GM12878 (cell line): ENCODE measurements around the gene FBXW7. TPM values are rescaled to one million over a fixed set of nuclear protein-coding genes. Genes with fewer than 3 reads are reported as not detected.

Experiments
- ATAC-seq: fragments of 200-7000 bp; cut with Tn5 transposase; 3 replicates; pipeline ENCODE4 v1.9.1; 2020; ENCODE audit warnings: mild to moderate bottlenecking, moderate library complexity
- BruUV-seq: library from RNA; stranded (reverse); fragments of 400-500 nt; replicated peaks from 2 replicates; lab custom pipeline; 2021; lab: Mats Ljungman, UMichigan
- CTCF ChIA-PET: fragments of 300-600 bp; sonication (Branson Sonifier 250); formaldehyde crosslinking; extraction: SDS; loops from one replicate; lab custom pipeline; 2021; ENCODE audit warnings: inconsistent platforms; lab: Yijun Ruan, JAX
- POLR2A ChIA-PET: fragments of 350-600 bp; formaldehyde crosslinking; extraction: SDS; loops from one replicate; lab custom pipeline; 2021; ENCODE audit warnings: inconsistent platforms; lab: Charles Lee
- RAD21 ChIA-PET: fragments of 300-600 bp; sonication (Branson Sonifier 250); formaldehyde crosslinking; loops from one replicate; lab custom pipeline; 2023; ENCODE audit warnings: antibody characterized with exemption; ENCODE audit not compliant: unreplicated experiment; lab: Charles Lee
- SMC1A ChIA-PET: fragments of 300-600 bp; sonication (Branson Sonifier 250); formaldehyde crosslinking; loops from one replicate; lab custom pipeline; 2023; ENCODE audit not compliant: unreplicated experiment, uncharacterized antibody; lab: Charles Lee
- DNase-seq: peaks from one replicate; pipeline ENCODE4 v3.0.0-alpha.2; 2011; ENCODE audit warnings: low read depth, low spot score
- FAIRE-seq: peaks from 3 replicates; lab custom pipeline; 2011; peaks lifted over from hg19 to GRCh38; lab: Jason Lieb, UNC
- H2AFZ ChIP-seq: 2 replicates; pipeline ENCODE4 v1.6.0; 2011; ENCODE audit warnings: low read depth, low read length, control low read depth; ENCODE audit not compliant: control insufficient read depth
- H3K27ac ChIP-seq: 2 replicates; pipeline ENCODE4 v1.5.1; 2011; ENCODE audit warnings: control low read depth; ENCODE audit not compliant: control insufficient read depth, insufficient read depth
- H3K27me3 ChIP-seq, 2 experiments: replicated peaks in 1 of 2; 2 replicates each; pipeline versions ENCODE4 v1.6.0 to v1.6.1; 2011; ENCODE audit warnings: low read length in 1 of 2; ENCODE audit not compliant: control insufficient read depth in 2 of 2, insufficient read depth in 2 of 2
- H3K36me3 ChIP-seq, 2 experiments: 2 replicates each; pipeline ENCODE4 v1.5.1; 2011; ENCODE audit warnings: low read length in 1 of 2; ENCODE audit not compliant: control insufficient read depth in 2 of 2, insufficient read depth in 2 of 2
- H3K4me1 ChIP-seq: 2 replicates; pipeline ENCODE4 v1.6.1; 2011; ENCODE audit warnings: mild to moderate bottlenecking, low read length, moderate library complexity, mixed read lengths; ENCODE audit not compliant: control insufficient read depth, insufficient read depth
- H3K4me2 ChIP-seq: 2 replicates; pipeline ENCODE4 v1.6.0; 2011; ENCODE audit warnings: control low read depth; ENCODE audit not compliant: control insufficient read depth, insufficient read depth
- H3K4me3 ChIP-seq: fragments of 200-600 bp; sonication (generic); 2 replicates; pipeline ENCODE4 v1.5.1; 2016
- H3K79me2 ChIP-seq: 2 replicates; pipeline ENCODE4 v1.6.0; 2011; ENCODE audit warnings: low read length; ENCODE audit not compliant: control insufficient read depth, insufficient read depth
- H3K9ac ChIP-seq: 2 replicates; pipeline ENCODE4 v1.8.0; 2011; ENCODE audit warnings: low read length, control low read depth, mixed read lengths; ENCODE audit not compliant: control insufficient read depth, insufficient read depth
- H3K9me3 ChIP-seq: replicated peaks from 3 replicates; pipeline ENCODE4 v1.5.1; 2011; ENCODE audit warnings: mild to moderate bottlenecking, low read length; ENCODE audit not compliant: control insufficient read depth, insufficient read depth
- H4K20me1 ChIP-seq: 2 replicates; pipeline ENCODE4 v1.6.0; 2011; ENCODE audit not compliant: control insufficient read depth, insufficient read depth
- ATF7 ChIP-seq: fragments of 450-650 bp; IDR thresholded peaks from 2 replicates; pipeline ENCODE4 v1.6.1; 2016; ENCODE audit warnings: low read depth, mild to moderate bottlenecking
- FOXM1 ChIP-seq: IDR thresholded peaks from 2 replicates; pipeline ENCODE4 v1.6.1; 2012; ENCODE audit warnings: low read depth, mild to moderate bottlenecking, inconsistent platforms, low read length, moderate library complexity
- KAT2A ChIP-seq: conservative IDR thresholded peaks from 2 replicates; pipeline ENCODE4 v1.6.1; 2011; ENCODE audit warnings: low read depth, low read length; ENCODE audit not compliant: control insufficient read depth
- MEF2A ChIP-seq: IDR thresholded peaks from 2 replicates; pipeline ENCODE4 v1.6.1; 2011; ENCODE audit warnings: low read depth, mild to moderate bottlenecking, low read length, moderate library complexity; ENCODE audit not compliant: insufficient read depth
- MEF2B ChIP-seq: fragments of 450-650 bp; IDR thresholded peaks from 2 replicates; pipeline ENCODE4 v1.6.1; 2018; ENCODE audit warnings: mild to moderate bottlenecking, moderate library complexity; ENCODE audit not compliant: partially characterized antibody, poor library complexity, severe bottlenecking
- MTA3 ChIP-seq: IDR thresholded peaks from 2 replicates; pipeline ENCODE4 v1.6.1; 2012; ENCODE audit warnings: low read length, inconsistent platforms, borderline replicate concordance
- RUNX3 ChIP-seq: IDR thresholded peaks from 2 replicates; pipeline ENCODE4 v1.6.1; 2012; ENCODE audit warnings: low read length, inconsistent platforms
- WGBS: methylation state at CpG from one replicate; pipeline ENCODE4 v1.1.6; 2016; ENCODE audit warnings: low lambda C conversion rate; ENCODE audit not compliant: insufficient replicate concordance, insufficient coverage; ENCODE audit errors: missing lambda C conversion rate; 5-methylcytosine and 5-hydroxymethylcytosine counted together
- in situ Hi-C: fragments of 300-500 bp; cut with MboI; formaldehyde crosslinking; loops from 9 replicates; pipeline ENCODE4 v1.14.3; 2018; ENCODE audit warnings: mixed read lengths
- intact Hi-C: fragments of 100-400 bp; cut with micrococcal nuclease; formaldehyde crosslinking; loops from one replicate; pipeline ENCODE4 v1.14.2; 2022; ENCODE audit not compliant: unreplicated experiment
- polyA plus RNA-seq, 11 experiments: library from polyadenylated mRNA; depleted of rRNA in 4 of 11; unstranded in 6 of 11; stranded (reverse) in 5 of 11; fragments of >200 nt; fragmentation: Nextera tagmentation in 4 of 11; fragmentation: Illumina TruSeq in 1 of 11; extraction: Ambion mirVana in 4 of 11; extraction: Trizol in 1 of 11; gene quantifications; 1 replicate in 1 of 11; 2 replicates in 10 of 11; pipeline versions ENCODE4 v1.2.1 to v1.2.3, GENCODE V29; 2011 to 2016; ENCODE audit warnings: inconsistent platforms in 2 of 11, missing spikeins in 2 of 11, low read depth in 1 of 11
- total RNA-seq, 4 experiments: library from RNA; depleted of rRNA in 3 of 4; stranded (reverse); fragments of >200 nt in 3 of 4; fragmentation: Illumina TruSeq in 1 of 4; extraction: Trizol in 1 of 4; gene quantifications; 2 replicates each; pipeline versions ENCODE4 v1.2.1 to v1.2.3, GENCODE V29; 2013 to 2021
- TF ChIP-seq, protein P1 (sequence below): fragments of 450-650 bp; IDR thresholded peaks from 2 replicates; pipeline ENCODE4 v1.6.1; 2016; ENCODE audit warnings: mild to moderate bottlenecking, moderate library complexity, borderline replicate concordance
- TF ChIP-seq, protein P2 (sequence below): fragments of 450-650 bp; IDR thresholded peaks from 2 replicates; pipeline ENCODE4 v1.6.1; 2016; ENCODE audit warnings: mild to moderate bottlenecking
- TF ChIP-seq, protein P3 (sequence below): fragments of 450-650 bp; IDR thresholded peaks from 2 replicates; pipeline ENCODE4 v1.6.1; 2017; ENCODE audit warnings: mild to moderate bottlenecking, moderate library complexity
- TF ChIP-seq, protein P4 (sequence below): IDR thresholded peaks from 2 replicates; pipeline ENCODE4 v1.6.1; 2012; ENCODE audit warnings: low read length, inconsistent platforms

FBXW7 gene
- total and polyA plus RNA-seq, 10 of the 15 experiments (the other 5 are each of a cell fraction or from before 2014, with no cell fraction given) = 35.8 to 118 (median 47.2) TPM

DNA sequence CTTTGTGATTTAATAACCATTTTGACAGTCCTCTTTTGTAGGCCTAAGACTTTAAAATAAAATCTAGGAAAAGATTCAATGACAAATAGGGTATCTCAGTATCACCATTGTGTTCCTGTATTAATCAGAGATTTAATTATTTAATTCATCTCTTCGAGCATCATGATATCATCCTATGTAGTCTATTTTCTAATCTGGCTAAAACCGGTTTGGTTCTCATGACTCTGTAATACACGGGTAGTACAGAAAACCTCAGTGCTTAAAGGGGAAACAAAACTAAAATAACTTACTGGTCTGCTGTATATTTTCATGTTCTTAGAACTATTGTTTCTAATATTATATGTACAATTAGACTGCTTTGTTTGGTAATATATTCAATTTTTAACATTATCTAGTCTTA lies 23.7 kb upstream of the FBXW7 start:
- intact Hi-C loops (no loop called here), in situ Hi-C loops (no loop called here)
- ChIA-PET SMC1A (interaction anchor here (2.0 to 2.1 kb wide), 2 partner anchors 23 to 58 kb away, joined by 7 to 13 read pairs; partner anchors contain the start of gene FBXW7), RAD21 (interaction anchor here (1.0 to 1.8 kb wide), 3 partner anchors 8 to 79 kb away, joined by 3 to 10 read pairs (median 3); no protein-coding TSS in a partner anchor), POLR2A (interaction anchor here (0.6 kb wide), 1 partner anchor 11 kb away, joined by 3 read pairs; no protein-coding TSS in a partner anchor), CTCF (interaction anchor here (1.0 kb wide), 1 partner anchor 84 kb away, joined by 5 read pairs; no protein-coding TSS in a partner anchor)
- Histone ChIP-seq H3K4me3 (no peak overlapping the region), H3K9me3 (no peaks in the 10 kb centered on the region), H3K27ac (peak overlapping the region; percentile 81), H3K4me2 (peak overlapping the region; percentile 57), H3K9ac (no peak overlapping the region), H3K36me3 (no peaks in the 10 kb centered on the region), H2AFZ (peak overlapping the region; percentile 75), H3K27me3 (no peaks in the 10 kb centered on the region), H3K79me2 (no peaks in the 10 kb centered on the region; the same call in 1 of the 2 replicates), H4K20me1 (no peaks in the 10 kb centered on the region), H3K4me1 (peaks cover 75% of the 10 kb centered on the region)
- WGBS = 0% methylated on average over 3 of the region's 3 CpGs
- TF ChIP-seq MTA3 = no peak
- peak; percentile 64; the same call in 1 of the 2 replicates for TF ChIP-seq FOXM1
- TF ChIP-seq, protein P1, sequence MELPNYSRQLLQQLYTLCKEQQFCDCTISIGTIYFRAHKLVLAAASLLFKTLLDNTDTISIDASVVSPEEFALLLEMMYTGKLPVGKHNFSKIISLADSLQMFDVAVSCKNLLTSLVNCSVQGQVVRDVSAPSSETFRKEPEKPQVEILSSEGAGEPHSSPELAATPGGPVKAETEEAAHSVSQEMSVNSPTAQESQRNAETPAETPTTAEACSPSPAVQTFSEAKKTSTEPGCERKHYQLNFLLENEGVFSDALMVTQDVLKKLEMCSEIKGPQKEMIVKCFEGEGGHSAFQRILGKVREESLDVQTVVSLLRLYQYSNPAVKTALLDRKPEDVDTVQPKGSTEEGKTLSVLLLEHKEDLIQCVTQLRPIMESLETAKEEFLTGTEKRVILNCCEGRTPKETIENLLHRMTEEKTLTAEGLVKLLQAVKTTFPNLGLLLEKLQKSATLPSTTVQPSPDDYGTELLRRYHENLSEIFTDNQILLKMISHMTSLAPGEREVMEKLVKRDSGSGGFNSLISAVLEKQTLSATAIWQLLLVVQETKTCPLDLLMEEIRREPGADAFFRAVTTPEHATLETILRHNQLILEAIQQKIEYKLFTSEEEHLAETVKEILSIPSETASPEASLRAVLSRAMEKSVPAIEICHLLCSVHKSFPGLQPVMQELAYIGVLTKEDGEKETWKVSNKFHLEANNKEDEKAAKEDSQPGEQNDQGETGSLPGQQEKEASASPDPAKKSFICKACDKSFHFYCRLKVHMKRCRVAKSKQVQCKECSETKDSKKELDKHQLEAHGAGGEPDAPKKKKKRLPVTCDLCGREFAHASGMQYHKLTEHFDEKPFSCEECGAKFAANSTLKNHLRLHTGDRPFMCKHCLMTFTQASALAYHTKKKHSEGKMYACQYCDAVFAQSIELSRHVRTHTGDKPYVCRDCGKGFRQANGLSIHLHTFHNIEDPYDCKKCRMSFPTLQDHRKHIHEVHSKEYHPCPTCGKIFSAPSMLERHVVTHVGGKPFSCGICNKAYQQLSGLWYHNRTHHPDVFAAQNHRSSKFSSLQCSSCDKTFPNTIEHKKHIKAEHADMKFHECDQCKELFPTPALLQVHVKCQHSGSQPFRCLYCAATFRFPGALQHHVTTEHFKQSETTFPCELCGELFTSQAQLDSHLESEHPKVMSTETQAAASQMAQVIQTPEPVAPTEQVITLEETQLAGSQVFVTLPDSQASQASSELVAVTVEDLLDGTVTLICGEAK = peak; percentile 18; the same call in 1 of the 2 replicates
- TF ChIP-seq, protein P2, sequence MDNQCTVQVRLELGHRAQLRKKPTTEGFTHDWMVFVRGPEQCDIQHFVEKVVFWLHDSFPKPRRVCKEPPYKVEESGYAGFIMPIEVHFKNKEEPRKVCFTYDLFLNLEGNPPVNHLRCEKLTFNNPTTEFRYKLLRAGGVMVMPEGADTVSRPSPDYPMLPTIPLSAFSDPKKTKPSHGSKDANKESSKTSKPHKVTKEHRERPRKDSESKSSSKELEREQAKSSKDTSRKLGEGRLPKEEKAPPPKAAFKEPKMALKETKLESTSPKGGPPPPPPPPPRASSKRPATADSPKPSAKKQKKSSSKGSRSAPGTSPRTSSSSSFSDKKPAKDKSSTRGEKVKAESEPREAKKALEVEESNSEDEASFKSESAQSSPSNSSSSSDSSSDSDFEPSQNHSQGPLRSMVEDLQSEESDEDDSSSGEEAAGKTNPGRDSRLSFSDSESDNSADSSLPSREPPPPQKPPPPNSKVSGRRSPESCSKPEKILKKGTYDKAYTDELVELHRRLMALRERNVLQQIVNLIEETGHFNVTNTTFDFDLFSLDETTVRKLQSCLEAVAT = 0 out of 2 replicates have a peak, but pooled peaks have one; percentile 35
- TF ChIP-seq ATF7 = peak; percentile 73
- peak; percentile 50; the same call in 1 of the 2 replicates for TF ChIP-seq RUNX3
- no peak for TF ChIP-seq KAT2A
- TF ChIP-seq MEF2A = peak; percentile 50; the same call in 1 of the 2 replicates
- TF ChIP-seq, protein P3, sequence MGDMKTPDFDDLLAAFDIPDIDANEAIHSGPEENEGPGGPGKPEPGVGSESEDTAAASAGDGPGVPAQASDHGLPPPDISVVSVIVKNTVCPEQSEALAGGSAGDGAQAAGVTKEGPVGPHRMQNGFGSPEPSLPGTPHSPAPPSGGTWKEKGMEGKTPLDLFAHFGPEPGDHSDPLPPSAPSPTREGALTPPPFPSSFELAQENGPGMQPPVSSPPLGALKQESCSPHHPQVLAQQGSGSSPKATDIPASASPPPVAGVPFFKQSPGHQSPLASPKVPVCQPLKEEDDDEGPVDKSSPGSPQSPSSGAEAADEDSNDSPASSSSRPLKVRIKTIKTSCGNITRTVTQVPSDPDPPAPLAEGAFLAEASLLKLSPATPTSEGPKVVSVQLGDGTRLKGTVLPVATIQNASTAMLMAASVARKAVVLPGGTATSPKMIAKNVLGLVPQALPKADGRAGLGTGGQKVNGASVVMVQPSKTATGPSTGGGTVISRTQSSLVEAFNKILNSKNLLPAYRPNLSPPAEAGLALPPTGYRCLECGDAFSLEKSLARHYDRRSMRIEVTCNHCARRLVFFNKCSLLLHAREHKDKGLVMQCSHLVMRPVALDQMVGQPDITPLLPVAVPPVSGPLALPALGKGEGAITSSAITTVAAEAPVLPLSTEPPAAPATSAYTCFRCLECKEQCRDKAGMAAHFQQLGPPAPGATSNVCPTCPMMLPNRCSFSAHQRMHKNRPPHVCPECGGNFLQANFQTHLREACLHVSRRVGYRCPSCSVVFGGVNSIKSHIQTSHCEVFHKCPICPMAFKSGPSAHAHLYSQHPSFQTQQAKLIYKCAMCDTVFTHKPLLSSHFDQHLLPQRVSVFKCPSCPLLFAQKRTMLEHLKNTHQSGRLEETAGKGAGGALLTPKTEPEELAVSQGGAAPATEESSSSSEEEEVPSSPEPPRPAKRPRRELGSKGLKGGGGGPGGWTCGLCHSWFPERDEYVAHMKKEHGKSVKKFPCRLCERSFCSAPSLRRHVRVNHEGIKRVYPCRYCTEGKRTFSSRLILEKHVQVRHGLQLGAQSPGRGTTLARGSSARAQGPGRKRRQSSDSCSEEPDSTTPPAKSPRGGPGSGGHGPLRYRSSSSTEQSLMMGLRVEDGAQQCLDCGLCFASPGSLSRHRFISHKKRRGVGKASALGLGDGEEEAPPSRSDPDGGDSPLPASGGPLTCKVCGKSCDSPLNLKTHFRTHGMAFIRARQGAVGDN = peak; percentile 74; the same call in 1 of the 2 replicates
- TF ChIP-seq, protein P4, sequence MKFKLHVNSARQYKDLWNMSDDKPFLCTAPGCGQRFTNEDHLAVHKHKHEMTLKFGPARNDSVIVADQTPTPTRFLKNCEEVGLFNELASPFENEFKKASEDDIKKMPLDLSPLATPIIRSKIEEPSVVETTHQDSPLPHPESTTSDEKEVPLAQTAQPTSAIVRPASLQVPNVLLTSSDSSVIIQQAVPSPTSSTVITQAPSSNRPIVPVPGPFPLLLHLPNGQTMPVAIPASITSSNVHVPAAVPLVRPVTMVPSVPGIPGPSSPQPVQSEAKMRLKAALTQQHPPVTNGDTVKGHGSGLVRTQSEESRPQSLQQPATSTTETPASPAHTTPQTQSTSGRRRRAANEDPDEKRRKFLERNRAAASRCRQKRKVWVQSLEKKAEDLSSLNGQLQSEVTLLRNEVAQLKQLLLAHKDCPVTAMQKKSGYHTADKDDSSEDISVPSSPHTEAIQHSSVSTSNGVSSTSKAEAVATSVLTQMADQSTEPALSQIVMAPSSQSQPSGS = peak; percentile 64
- TF ChIP-seq MEF2B = peak; percentile 68
- no peak for FAIRE-seq
- peak; percentile 56 for ATAC-seq
- no TSS peak for BruUV-seq
- no peak for DNase-seq
